Endothelial cell of umbilical vein (primary cell): ENCODE results near the gene DIP2C. TPM values are rescaled to one million over a fixed set of nuclear protein-coding genes. Genes with fewer than 3 reads are reported as not detected.
A peak's percentile ranks its signal among the peaks of the same experiment; 100 is the strongest.
"Not testable (repeated sequence)": the region's sequence is repeated elsewhere in the genome, so short reads cannot be mapped to it uniquely, and the experiment has no call there.

Experiments
- BruUV-seq: library from RNA; stranded (reverse); fragments of 400-500 nt; replicated peaks from 2 replicates; lab custom pipeline; 2021; lab: Mats Ljungman, UMichigan
- CTCF ChIA-PET: fragments of 300-600, 350-600 bp; sonication (Branson Sonifier 250); formaldehyde crosslinking; loops from one replicate; lab custom pipeline; 2021; ENCODE audit warnings: antibody characterized with exemption, inconsistent platforms; lab: Charles Lee
- POLR2A ChIA-PET: fragments of 300-600, 350-600 bp; sonication (Branson Sonifier 250); formaldehyde crosslinking; loops from one replicate; lab custom pipeline; 2021; ENCODE audit warnings: antibody characterized with exemption, inconsistent platforms; lab: Charles Lee
- DNase-seq: peaks from one replicate; pipeline ENCODE4 v3.0.0-alpha.2; 2011; ENCODE audit warnings: low read depth, low spot score
- FAIRE-seq: peaks from 2 replicates; lab custom pipeline; 2011; peaks lifted over from hg19 to GRCh38; lab: Jason Lieb, UNC
- H2AFZ ChIP-seq: 2 replicates; pipeline ENCODE4 v1.6.0; 2012; ENCODE audit warnings: low read depth, low read length, control low read depth, inconsistent platforms
- H3K27ac ChIP-seq: 2 replicates; pipeline ENCODE4 v1.5.1; 2011; ENCODE audit warnings: low read depth, mild to moderate bottlenecking, control low read depth, low read length, moderate library complexity; ENCODE audit not compliant: insufficient read depth
- H3K27me3 ChIP-seq, 2 experiments: 2 replicates each; pipeline versions ENCODE4 v1.6.0 to v1.6.1; 2011; ENCODE audit warnings: low read length in 2 of 2, mixed read lengths in 1 of 2; ENCODE audit not compliant: control insufficient read depth in 2 of 2, insufficient read depth in 2 of 2
- H3K36me3 ChIP-seq, 2 experiments: 2 replicates in 1 of 2; 3 replicates in 1 of 2; pipeline ENCODE4 v1.5.1; 2011; ENCODE audit warnings: low read length in 2 of 2, mild to moderate bottlenecking in 1 of 2, moderate library complexity in 1 of 2; ENCODE audit not compliant: control insufficient read depth in 2 of 2, insufficient read depth in 2 of 2; ENCODE audit errors: extremely low read depth in 1 of 2
- H3K4me1 ChIP-seq: 3 replicates; pipeline ENCODE4 v1.5.1; 2011; ENCODE audit warnings: mild to moderate bottlenecking, low read length; ENCODE audit not compliant: control insufficient read depth, insufficient read depth; ENCODE audit errors: extremely low read depth
- H3K4me2 ChIP-seq: 2 replicates; pipeline ENCODE4 v1.6.1; 2011; ENCODE audit warnings: low read length, control low read depth, mixed read lengths; ENCODE audit not compliant: insufficient read depth
- H3K4me3 ChIP-seq, 3 experiments: fragments of 200-600 bp in 1 of 3; sonication (generic), shearing (Covaris generic) in 1 of 3; replicated peaks in 1 of 3; 2 replicates each; pipeline ENCODE4 v1.5.1; 2011 to 2016; ENCODE audit warnings: control low read depth in 3 of 3, low read length in 3 of 3, mild to moderate bottlenecking in 2 of 3, inconsistent platforms in 1 of 3, low read depth in 1 of 3, moderate library complexity in 1 of 3; ENCODE audit not compliant: insufficient read depth in 1 of 3
- H3K79me2 ChIP-seq: 2 replicates; pipeline ENCODE4 v1.6.0; 2012; ENCODE audit warnings: low read length, inconsistent platforms; ENCODE audit not compliant: control insufficient read depth, insufficient read depth
- H3K9ac ChIP-seq: replicated peaks from 2 replicates; pipeline ENCODE3; 2011; ENCODE audit warnings: low read length, control low read depth; ENCODE audit not compliant: insufficient read depth; ENCODE audit errors: extremely low read depth
- H3K9me1 ChIP-seq: replicated peaks from 3 replicates; pipeline ENCODE4 v1.6.0; 2011; ENCODE audit warnings: mild to moderate bottlenecking, low read length; ENCODE audit not compliant: control insufficient read depth, insufficient read depth; ENCODE audit errors: extremely low read depth
- H3K9me3 ChIP-seq: replicated peaks from 2 replicates; pipeline ENCODE4 v1.5.1; 2012; ENCODE audit warnings: low read length, inconsistent platforms; ENCODE audit not compliant: control insufficient read depth, insufficient read depth
- H4K20me1 ChIP-seq: replicated peaks from 2 replicates; pipeline ENCODE3; 2011; ENCODE audit warnings: mild to moderate bottlenecking, low read length; ENCODE audit not compliant: control insufficient read depth, insufficient read depth; ENCODE audit errors: extremely low read depth
- EZH2 ChIP-seq: IDR thresholded peaks from 2 replicates; pipeline ENCODE4 v1.6.1; 2012; ENCODE audit warnings: borderline replicate concordance, low read depth, mild to moderate bottlenecking, moderate library complexity, low read length, inconsistent platforms; ENCODE audit not compliant: severe bottlenecking
- GATA2 ChIP-seq: IDR thresholded peaks from 2 replicates; pipeline ENCODE4 v1.7.0; 2011; ENCODE audit warnings: low read depth, mild to moderate bottlenecking, moderate library complexity, mixed read lengths, low read length; ENCODE audit not compliant: insufficient read length, insufficient read depth
- JUN ChIP-seq: IDR thresholded peaks from 2 replicates; pipeline ENCODE4 v1.6.1; 2011; ENCODE audit warnings: borderline replicate concordance, low read depth; ENCODE audit not compliant: insufficient read length, insufficient read depth
- MYC ChIP-seq: IDR thresholded peaks from one replicate; pipeline ENCODE4 v1.6.1; 2011; ENCODE audit warnings: mild to moderate bottlenecking, low read depth, low read length
- dilution Hi-C: fragments of 300-500 bp; cut with MboI; formaldehyde crosslinking; loops from one replicate; pipeline ENCODE4 v1.15.0; 2019; ENCODE audit warnings: low sequenced_read_pairs; ENCODE audit not compliant: extremely low pct_ligation_motif_present
- intact Hi-C: fragments of 100-400 bp; cut with micrococcal nuclease; formaldehyde crosslinking; loops from one replicate; pipeline ENCODE4 v1.10.0; 2022
- polyA plus RNA-seq, 4 experiments: library from polyadenylated mRNA; depleted of rRNA in 3 of 4; stranded (reverse) in 3 of 4; unstranded in 1 of 4; fragments of >200 nt; gene quantifications; 2 replicates each; pipeline versions ENCODE4 v1.2.1 to v1.2.3, GENCODE V29; 2011 to 2012; ENCODE audit warnings: missing spikeins in 1 of 4
- total RNA-seq: library from RNA; stranded (reverse); gene quantifications from 2 replicates; pipeline ENCODE4 v1.2.3, GENCODE V29; 2021
- TF ChIP-seq, protein P1 (sequence below): IDR thresholded peaks from 2 replicates; pipeline ENCODE4 v1.6.1; 2011; ENCODE audit not compliant: insufficient read depth, insufficient read length

DIP2C gene
- total and polyA plus RNA-seq, 2 donors (not counting 3 experiments of a cell fraction or from before 2014, with no cell fraction given) = 3.6 to 10.7 TPM

- intact Hi-C loops (no loop called here), dilution Hi-C loops (no loop called here)
- Histone ChIP-seq H3K36me3 (no peaks in the 10 kb centered on the region), H3K4me2 (peak overlapping the region; percentile 29), H3K9me1 (no peaks in the 10 kb centered on the region), H2AFZ (no peak overlapping the region), H3K79me2 (no peaks in the 10 kb centered on the region), H4K20me1 (no peaks in the 10 kb centered on the region), H3K9ac (no peak overlapping the region), H3K27me3 (no peaks in the 10 kb centered on the region), H3K9me3 (no peaks in the 10 kb centered on the region), H3K4me1 (peaks cover 5% of the 10 kb centered on the region), H3K27ac (no peak overlapping the region), H3K4me3 (no peak overlapping the region)
- CTCF ChIA-PET = interaction anchor here (1.2 to 1.5 kb wide), 2 partner anchors 11 to 17 kb away, joined by 3 to 5 read pairs; no protein-coding TSS in a partner anchor
- FAIRE-seq = peak; percentile 33
- BruUV-seq = no TSS peak
- POLR2A ChIA-PET = no interaction called here
- peak; percentile 61 for DNase-seq
- TF ChIP-seq MYC (no peak), GATA2 (no peak), EZH2 (no peak), JUN (no peak)
- TF ChIP-seq, protein P1, sequence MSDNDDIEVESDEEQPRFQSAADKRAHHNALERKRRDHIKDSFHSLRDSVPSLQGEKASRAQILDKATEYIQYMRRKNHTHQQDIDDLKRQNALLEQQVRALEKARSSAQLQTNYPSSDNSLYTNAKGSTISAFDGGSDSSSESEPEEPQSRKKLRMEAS = no peak
Observed at GRCh38 chr10:427761-428519, 261.5 kb downstream of the DIP2C start.

- H3K4me3 ChIP-seq, H4K20me1 ChIP-seq, H2AFZ ChIP-seq, H3K27ac ChIP-seq, FAIRE-seq, dilution Hi-C loops, H3K9me3 ChIP-seq, POLR2A ChIA-PET, H3K27me3 ChIP-seq, H3K9ac ChIP-seq, intact Hi-C loops, BruUV-seq, H3K4me2 ChIP-seq, H3K9me1 ChIP-seq, CTCF ChIA-PET, H3K79me2 ChIP-seq, H3K36me3 ChIP-seq: not testable (repeated sequence)
- peaks cover 18% of the 10 kb centered on the region for H3K4me1 ChIP-seq
- peak; percentile 6 for DNase-seq
- peak; percentile 20 for TF ChIP-seq JUN
Observed at GRCh38 chr10:425365-425764, 264.1 kb downstream of the DIP2C start.

- H3K9me1 ChIP-seq, H3K79me2 ChIP-seq, H4K20me1 ChIP-seq, DNase-seq, CTCF ChIA-PET, H3K9me3 ChIP-seq, H3K36me3 ChIP-seq, BruUV-seq, H3K4me2 ChIP-seq, H3K27ac ChIP-seq, dilution Hi-C loops, H3K4me3 ChIP-seq, intact Hi-C loops, H3K27me3 ChIP-seq, H3K9ac ChIP-seq, H2AFZ ChIP-seq, FAIRE-seq: not testable (repeated sequence)
- H3K4me1 ChIP-seq = peaks cover 19% of the 10 kb centered on the region
- POLR2A ChIA-PET = interaction anchor here (0.7 kb wide), 1 partner anchor 12 kb away, joined by 6 read pairs; no protein-coding TSS in a partner anchor
Observed at GRCh38 chr10:424724-425123, 264.7 kb downstream of the DIP2C start.
